ENCODE data around the gene PSMD1.

DNA sequence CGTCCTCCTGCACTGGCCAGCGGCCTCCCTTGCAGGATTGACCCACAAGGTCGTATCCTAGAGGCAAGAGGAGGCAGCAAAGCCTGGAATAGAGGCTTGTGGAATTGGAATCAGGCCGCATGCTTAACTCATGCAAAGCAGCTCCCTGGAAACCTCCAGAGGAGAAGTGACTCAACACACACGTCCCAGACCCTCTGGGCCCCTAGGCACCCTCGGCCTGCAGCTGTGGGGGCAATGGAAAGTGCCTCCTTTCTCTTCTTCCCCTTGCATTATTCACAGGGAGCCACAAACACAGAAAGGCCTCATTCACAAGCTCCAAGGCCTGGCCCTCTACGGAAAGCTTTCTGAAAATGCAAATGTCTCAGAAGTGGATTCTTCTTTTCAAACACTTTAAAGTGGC, 41.2 kb upstream of the PSMD1 start:
- TF ChIP-seq, protein P1, sequence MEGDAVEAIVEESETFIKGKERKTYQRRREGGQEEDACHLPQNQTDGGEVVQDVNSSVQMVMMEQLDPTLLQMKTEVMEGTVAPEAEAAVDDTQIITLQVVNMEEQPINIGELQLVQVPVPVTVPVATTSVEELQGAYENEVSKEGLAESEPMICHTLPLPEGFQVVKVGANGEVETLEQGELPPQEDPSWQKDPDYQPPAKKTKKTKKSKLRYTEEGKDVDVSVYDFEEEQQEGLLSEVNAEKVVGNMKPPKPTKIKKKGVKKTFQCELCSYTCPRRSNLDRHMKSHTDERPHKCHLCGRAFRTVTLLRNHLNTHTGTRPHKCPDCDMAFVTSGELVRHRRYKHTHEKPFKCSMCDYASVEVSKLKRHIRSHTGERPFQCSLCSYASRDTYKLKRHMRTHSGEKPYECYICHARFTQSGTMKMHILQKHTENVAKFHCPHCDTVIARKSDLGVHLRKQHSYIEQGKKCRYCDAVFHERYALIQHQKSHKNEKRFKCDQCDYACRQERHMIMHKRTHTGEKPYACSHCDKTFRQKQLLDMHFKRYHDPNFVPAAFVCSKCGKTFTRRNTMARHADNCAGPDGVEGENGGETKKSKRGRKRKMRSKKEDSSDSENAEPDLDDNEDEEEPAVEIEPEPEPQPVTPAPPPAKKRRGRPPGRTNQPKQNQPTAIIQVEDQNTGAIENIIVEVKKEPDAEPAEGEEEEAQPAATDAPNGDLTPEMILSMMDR (IDR thresholded peaks at IDR 0.05): no peak
- no peak for TF ChIP-seq POLR2A (IDR thresholded peaks at IDR 0.05)
